Measurements from ENCODE around the gene STX18. TPM values are rescaled to one million over a fixed set of nuclear protein-coding genes. Genes with fewer than 3 reads are reported as not detected.
"Not testable (repeated sequence)": the region's sequence is repeated elsewhere in the genome, so short reads cannot be mapped to it uniquely, and the experiment has no call there.

The STX18 gene
- total RNA-seq, 6 experiments from 2014 or later = 27.5 to 37.1 (median 29.8) TPM

DNA sequence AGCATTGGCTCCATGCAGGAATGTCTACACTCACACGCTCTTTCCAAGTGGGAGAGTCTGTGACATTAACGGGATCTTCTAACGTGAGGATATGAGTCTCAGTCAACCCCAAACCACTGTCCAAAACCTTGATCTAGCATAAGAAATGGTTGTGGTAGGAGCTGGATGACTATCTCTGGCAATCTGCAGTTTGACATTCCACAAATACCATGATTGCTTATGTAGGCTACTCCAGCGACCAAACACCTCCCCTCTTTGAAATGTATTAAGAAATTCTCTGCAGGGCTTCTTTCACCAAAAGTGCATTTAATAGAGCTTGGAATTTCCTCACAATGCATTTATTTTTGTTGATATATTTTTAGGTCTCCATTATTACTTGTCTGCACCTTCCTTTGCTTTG is 14.1 kb upstream of the STX18 start:
- TF ChIP-seq, protein P1, sequence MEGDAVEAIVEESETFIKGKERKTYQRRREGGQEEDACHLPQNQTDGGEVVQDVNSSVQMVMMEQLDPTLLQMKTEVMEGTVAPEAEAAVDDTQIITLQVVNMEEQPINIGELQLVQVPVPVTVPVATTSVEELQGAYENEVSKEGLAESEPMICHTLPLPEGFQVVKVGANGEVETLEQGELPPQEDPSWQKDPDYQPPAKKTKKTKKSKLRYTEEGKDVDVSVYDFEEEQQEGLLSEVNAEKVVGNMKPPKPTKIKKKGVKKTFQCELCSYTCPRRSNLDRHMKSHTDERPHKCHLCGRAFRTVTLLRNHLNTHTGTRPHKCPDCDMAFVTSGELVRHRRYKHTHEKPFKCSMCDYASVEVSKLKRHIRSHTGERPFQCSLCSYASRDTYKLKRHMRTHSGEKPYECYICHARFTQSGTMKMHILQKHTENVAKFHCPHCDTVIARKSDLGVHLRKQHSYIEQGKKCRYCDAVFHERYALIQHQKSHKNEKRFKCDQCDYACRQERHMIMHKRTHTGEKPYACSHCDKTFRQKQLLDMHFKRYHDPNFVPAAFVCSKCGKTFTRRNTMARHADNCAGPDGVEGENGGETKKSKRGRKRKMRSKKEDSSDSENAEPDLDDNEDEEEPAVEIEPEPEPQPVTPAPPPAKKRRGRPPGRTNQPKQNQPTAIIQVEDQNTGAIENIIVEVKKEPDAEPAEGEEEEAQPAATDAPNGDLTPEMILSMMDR (IDR thresholded peaks at IDR 0.05) = no peak
- H3K4me1 Mint-ChIP-seq (ENCODE audit: low read depth) = peaks cover 69% of the 10 kb centered on the region
- H3K27ac Mint-ChIP-seq = peak overlapping the region; percentile 69
- peak overlapping the region; percentile 66 for H3K4me3 Mint-ChIP-seq
- H3K27me3 Mint-ChIP-seq (ENCODE audit: insufficient read depth) = peaks cover 1% of the 10 kb centered on the region; the same call in 1 of the 2 replicates
- 0 out of 2 replicates have a peak, but pooled peaks cover under 1% of the 10 kb centered on the region for H3K9me3 Mint-ChIP-seq
- DNase-seq = peak; percentile 90
- peaks cover 20% of the 10 kb centered on the region for H3K36me3 Mint-ChIP-seq (ENCODE audit: low read depth)

DNA sequence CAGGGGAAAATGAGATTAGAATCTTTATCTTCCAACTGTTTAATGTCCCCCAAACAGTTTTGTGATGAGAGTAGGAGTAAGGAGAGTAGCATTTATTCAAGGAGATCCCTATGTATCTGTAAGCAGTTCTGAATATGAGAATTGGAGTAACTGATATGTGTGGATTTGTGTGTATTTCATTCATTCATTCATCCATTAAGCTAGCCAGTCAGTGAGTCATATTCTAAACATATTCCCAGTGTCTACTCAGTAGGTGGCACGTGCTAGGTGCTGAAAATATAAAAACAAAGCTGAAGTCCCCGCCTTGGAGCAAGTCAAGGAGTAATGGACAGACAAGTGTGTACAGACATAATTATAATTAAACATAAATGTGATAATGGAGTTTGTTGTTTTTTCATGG is 12.4 kb upstream of the STX18 start:
- H3K9me3 Mint-ChIP-seq = 0 out of 2 replicates have a peak, but pooled peaks cover 4% of the 10 kb centered on the region
- H3K36me3 Mint-ChIP-seq (ENCODE audit: low read depth) = peaks cover 35% of the 10 kb centered on the region
- no peak for DNase-seq
- H3K4me1 Mint-ChIP-seq (ENCODE audit: low read depth) = peaks cover 69% of the 10 kb centered on the region
- no peak overlapping the region; the same call in 1 of the 2 replicates for H3K4me3 Mint-ChIP-seq
- TF ChIP-seq, protein P1 (IDR thresholded peaks at IDR 0.05) = no peak
- no peaks in the 10 kb centered on the region for H3K27me3 Mint-ChIP-seq (ENCODE audit: insufficient read depth)
- H3K27ac Mint-ChIP-seq = no peak overlapping the region; the same call in 1 of the 2 replicates

DNA sequence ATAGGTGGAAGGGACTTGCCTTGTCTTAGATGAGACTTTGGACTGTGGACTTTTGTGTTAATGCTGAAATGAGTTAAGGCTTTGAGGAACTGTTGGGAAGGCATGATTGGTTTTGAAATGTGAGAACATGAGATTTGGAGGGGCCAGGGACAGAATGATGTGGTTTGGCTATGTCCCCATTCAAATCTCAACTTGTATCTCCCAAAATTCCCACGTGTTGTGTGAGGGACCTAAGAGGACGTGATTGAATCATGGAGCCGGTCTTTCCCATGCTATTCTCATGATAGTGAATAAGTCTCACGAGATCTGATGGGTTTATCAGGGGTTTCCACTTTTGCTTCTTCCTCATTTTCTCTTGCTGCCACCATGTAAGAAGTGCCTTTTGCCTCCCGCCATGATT is 10.2 kb upstream of the STX18 start:
- H3K27ac Mint-ChIP-seq; DNase-seq; H3K9me3 Mint-ChIP-seq; H3K27me3 Mint-ChIP-seq (ENCODE audit: insufficient read depth); H3K4me3 Mint-ChIP-seq: not testable (repeated sequence)
- Mint-ChIP-seq H3K36me3 (ENCODE audit: low read depth) (peaks cover 48% of the 10 kb centered on the region), H3K4me1 (ENCODE audit: low read depth) (peaks cover 63% of the 10 kb centered on the region)

DNA sequence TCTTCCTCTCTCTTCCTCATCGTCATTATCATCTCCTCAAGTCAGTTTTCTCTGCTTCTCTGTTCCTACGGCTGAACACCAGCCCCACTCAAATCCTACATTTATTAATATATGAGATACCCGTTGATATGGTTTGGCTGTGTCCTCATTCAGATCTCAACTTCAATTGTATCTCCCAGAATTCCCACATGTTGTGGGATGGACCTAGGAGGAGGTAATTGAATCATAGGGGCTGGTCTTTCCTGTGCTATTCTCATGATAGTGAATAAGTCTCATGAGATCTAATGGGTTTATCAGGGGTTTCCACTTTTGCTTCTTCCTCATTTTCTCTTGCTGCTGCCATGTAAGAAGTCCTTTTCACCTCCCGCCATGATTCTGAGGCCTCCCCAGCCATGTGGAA is 8.3 kb upstream of the STX18 start:
- not testable (repeated sequence) for H3K27ac Mint-ChIP-seq; H3K9me3 Mint-ChIP-seq; H3K4me3 Mint-ChIP-seq; DNase-seq; H3K27me3 Mint-ChIP-seq (ENCODE audit: insufficient read depth)
- Mint-ChIP-seq H3K36me3 (ENCODE audit: low read depth) (peaks cover 58% of the 10 kb centered on the region), H3K4me1 (ENCODE audit: low read depth) (peaks cover 44% of the 10 kb centered on the region)

DNA sequence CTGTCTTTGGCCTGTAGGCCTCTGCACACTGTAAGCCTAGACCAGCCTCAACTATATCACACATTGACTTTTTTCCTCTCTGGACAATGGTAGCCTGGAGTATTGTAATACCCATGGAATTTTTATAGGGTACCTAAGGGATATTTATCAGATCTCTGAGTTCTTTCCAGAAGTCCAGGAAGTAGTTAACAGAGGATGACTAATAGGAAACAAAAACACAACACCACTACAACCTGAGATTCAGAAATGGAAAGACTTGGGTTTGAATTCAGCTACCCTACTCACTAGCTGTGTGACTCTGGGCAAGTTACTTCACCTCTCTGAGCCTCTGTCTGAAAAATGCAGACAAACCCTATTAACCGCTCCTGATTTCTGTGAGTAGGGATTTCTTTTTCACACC is 7.7 kb upstream of the STX18 start:
- Mint-ChIP-seq H3K27ac (no peak overlapping the region), H3K9me3 (0 out of 2 replicates have a peak, but pooled peaks cover 4% of the 10 kb centered on the region), H3K27me3 (ENCODE audit: insufficient read depth) (peaks cover 2% of the 10 kb centered on the region), H3K4me1 (ENCODE audit: low read depth) (peaks cover 38% of the 10 kb centered on the region), H3K36me3 (ENCODE audit: low read depth) (peaks cover 58% of the 10 kb centered on the region), H3K4me3 (no peak overlapping the region)
- DNase-seq = peak; percentile 36
- TF ChIP-seq, protein P1 (IDR thresholded peaks at IDR 0.05) = no peak

DNA sequence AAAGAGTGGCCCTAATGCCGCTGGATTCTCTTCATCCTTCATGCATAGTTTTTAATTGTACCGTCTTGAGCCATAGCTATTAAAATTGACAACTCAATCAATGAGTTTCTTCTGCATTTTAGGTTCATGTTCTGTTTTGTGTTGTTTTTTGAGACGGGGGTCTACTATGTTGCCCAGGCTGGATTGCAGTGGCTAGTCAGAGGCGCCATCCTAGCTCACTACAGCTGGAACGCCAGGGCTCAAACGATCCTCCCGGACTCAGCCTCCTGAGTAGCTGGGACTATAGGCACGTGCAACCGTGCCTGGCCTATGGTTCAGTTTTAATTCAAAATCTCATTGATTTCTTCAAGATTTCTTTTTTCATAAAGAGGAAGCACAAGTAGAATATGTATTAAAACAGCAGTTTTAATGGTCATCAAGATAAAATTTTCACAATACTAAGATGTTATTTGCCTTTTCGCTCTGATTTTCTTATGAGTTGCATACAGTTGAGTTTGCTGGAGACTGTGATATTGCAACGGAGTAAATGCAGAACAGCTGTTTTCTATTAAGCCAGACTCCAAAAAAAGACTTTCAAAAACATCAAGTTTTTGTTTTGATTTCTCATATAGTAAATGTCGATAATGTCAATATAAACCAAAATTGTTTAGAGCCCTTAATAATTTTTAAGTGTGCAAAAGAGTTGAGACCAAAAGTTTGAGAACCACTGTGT is 1.1 kb upstream of the STX18 start:
- H3K27ac Mint-ChIP-seq = peak overlapping the region; percentile 99
- peaks cover 2% of the 10 kb centered on the region for H3K27me3 Mint-ChIP-seq (ENCODE audit: insufficient read depth)
- peak overlapping the region; percentile 98 for H3K4me3 Mint-ChIP-seq
- H3K4me1 Mint-ChIP-seq (ENCODE audit: low read depth) = peaks cover 39% of the 10 kb centered on the region
- TF ChIP-seq, protein P1 (IDR thresholded peaks at IDR 0.05) = no peak
- peaks cover 17% of the 10 kb centered on the region for H3K36me3 Mint-ChIP-seq (ENCODE audit: low read depth)
- DNase-seq = no peak
- no peaks in the 10 kb centered on the region for H3K9me3 Mint-ChIP-seq

All from HFFc6 (cell line).